GM19023 (cell line): Measurements from ENCODE around the gene EML4.
"Not testable (repeated sequence)": the region's sequence is repeated elsewhere in the genome, so short reads cannot be mapped to it uniquely, and the experiment has no call there.

Experiments used
- ATAC-seq: cut with Tn5 transposase; IDR thresholded peaks from one replicate; pipeline ENCODE4 v1.9.1; 2021; ENCODE audit warnings: mild to moderate bottlenecking, moderate library complexity; ENCODE audit not compliant: unreplicated experiment

EML4 gene

DNA sequence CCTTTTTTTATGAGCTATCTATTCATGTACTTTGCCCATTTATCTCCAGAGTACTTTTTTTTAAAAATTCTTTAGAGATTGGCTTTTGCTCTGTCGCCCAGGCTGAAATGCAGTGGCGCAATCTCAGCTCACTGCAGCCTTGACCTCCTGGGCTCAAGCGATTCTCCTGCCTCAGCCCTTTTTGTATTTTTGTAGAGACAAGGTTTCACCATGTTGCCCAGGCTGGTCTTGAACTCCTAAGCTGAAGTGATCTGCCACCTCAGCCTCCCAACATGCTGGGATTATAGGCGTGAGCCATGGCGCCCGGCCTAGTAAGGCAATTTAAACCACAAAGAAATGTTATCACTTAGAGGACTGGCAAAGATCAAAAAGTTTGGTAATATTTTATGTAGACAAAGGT, 177.7 kb downstream of the EML4 start:
- ATAC-seq, result not testable (repeated sequence)

DNA sequence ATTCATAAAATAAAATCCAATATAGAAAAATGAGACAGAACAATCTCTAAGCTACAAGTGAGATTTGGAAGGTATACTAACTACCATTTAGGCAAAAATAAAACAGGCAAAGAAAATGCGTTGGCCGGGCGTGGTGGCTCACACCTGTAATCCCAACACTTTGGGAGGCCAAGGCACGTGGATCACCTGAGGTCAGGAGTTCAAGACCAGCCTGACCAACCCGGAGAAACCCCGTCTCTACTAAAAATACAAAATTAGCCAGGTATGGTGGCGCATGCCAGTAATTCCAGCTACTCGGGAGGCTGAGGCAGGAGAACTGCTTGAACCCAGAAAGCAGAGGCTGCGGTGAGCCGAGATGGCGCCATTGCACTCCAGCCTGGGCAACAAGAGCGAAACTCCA, 178.4 kb downstream of the EML4 start:
- ATAC-seq, result not testable (repeated sequence)

DNA sequence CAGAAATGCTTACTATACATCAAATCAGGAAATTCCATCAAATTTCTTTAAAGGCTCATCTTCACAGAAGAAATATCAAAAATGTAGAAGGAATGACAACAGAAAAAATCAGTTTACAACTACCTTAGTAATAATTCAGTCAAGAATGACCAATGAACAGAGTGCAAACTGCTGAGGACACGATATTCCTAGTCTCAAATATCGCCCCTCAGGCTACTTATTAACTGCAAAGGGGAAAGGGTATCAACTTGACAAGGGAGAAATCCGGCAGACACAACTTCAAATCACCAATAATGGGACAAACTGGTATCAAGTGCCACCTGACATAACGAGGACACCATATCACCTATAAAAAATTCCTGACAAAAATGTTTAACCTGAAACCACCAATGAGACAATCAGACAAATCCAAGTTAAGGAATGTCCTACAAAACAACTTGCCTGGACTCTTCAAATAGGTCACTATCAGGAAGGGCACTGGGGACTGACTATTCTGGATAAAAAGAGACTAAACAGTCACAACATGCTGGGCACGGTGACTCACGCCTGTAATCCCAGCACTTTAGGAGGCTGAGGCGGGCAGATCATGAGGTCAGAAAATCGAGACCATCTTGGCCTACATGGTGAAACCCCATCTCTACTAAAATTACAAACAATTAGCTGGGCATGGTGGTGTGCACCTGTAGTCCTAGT, 179.1 kb downstream of the EML4 start:
- no peak for ATAC-seq

DNA sequence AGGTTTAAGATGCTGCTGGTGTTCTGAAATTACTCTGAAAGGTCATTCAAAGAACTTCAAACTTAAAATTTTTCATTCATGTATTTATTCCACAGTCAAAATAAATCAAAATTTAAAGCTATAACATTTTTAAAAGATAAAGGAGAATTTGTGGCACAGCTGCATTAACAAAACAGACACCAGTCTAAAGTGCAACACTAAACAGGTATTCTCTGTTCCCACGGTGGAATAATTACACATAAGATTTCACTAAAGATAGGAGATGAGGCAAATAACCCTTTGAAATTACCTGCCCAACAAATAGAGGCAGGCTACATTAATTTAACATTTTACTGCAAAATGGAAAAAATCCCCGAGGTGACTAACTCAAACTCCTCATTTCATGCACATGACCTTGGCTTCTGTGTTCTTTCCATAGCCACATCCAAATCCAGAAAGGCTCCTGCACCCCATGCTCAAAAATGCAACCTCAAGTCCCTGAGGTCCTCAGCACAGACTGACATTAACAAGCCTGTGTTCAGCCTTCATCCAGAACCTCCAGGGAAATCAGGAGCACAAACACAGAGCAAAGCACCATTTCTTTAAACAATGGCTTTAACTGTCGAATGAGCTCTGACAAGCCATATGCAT, 181.4 kb downstream of the EML4 start:
- no peak for ATAC-seq

DNA sequence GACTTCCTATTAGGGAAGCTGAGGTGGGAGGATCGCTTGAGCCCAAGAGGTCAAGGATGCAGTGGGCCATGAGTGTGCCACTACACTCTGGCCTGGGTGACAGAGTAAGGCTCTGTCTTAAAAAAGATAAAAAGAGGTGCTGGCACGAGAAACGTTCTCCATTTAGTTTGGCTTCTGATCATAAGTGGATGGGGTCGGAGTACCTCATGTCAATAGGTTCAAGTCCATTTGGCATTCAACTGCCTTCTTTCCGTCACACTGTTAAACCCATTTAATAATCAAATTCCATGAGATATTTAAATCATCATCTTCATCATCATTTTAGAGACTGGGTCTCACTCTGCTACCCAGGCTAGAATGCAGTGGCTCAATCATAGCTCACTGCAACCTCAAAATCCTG, 182.7 kb downstream of the EML4 start:
- no peak for ATAC-seq

DNA sequence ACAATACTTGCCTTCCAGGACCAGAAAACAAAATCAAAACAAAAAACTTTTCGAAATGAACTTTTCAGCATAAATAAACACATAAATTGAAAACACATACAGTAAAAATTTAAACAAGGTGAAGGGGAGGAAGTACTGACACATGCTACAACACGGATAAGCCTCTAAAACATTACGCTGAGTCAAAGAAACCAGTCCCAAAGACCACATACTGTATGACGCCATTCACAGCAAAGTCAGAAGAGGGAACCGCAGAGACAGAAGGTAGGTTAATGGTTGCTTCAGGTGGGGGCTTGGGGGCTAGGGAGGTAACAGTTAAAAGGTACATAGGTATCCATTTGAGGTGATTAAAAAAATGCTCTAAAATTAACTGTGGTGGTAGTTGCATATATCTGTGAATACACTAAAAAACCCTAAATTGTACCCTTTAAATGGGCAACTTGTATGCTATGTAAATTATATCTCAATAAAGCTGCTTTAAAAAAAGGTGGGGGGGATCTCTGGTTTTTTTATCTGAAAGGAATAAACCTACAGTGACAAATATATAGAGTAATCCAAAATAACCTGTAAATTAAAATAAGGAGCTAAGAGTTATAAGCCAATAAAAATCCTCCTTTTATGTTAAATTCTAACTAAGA, 184.8 kb downstream of the EML4 start:
- ATAC-seq, result no peak

DNA sequence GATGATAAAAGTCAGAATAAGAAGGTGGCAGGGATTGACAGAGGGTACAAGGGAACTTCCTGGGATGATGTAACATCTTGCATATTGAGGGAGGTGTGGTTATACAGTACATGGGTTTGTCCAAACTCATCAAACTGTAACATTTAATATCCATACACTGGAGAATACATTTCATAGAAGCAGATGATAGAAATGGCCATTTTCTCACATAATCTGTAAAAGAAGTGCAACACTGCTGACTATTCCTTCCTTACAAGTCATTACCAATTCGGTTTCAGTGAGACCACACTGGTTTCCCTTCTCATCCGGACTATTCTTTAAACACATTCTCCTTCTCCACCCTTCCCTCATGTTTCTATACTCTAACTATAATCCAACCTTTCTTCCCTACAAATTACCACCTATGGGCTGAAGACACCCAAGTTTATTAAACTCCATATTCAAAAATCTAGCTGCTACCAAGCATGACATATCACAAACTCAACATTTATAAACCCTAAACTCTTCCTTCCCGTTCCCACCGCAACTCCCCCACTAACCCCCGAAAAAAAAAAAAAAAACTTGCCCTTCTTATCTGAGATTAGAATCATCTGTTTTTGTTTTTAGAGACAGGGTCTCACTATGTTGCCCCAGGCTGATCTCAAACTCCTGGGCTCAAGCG, 190.3 kb downstream of the EML4 start:
- no peak for ATAC-seq

DNA sequence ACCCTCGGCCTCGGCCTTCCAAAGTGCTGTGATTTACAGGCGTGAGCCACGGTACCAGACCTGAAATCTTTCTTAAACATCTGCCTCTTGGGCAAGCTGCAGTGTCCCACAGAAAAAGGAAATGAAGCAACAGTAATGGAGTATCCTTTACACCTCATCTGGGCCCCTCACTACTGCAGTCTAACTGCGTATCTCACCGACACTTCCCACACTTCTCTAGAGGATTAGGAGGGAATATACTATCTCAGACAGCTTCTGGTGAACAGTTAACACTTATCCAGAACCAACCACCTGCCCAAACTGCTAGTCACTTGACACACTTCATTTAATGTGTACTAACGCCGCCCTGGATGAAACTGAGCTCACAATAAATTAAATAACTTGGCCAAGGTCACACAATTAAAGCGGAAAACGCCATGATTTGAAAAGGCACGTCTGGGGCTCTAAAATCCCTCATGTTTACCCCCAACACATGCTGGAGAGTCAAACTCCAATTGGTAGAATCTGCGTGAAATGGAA, 190.9 kb downstream of the EML4 start:
- ATAC-seq, result no peak

DNA sequence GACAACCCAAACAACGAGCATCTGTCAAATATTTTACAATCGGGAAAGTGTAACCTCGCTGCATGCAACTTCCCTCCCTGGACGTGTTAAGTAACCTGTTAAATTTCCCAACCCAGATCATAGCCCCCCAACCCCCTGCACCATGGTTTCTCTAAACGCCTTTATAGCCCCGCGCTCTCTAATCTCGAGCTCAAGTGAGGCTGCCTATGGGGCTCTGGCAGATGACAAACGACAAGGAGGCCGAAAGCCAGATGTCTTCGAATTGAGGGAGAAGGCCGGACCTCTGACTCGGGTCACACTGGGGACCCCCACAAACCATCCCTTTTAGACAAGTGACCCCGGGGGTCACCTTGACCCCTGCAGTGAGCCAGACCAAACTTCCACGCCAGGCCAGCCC, 191.3 kb downstream of the EML4 start:
- no peak for ATAC-seq

DNA sequence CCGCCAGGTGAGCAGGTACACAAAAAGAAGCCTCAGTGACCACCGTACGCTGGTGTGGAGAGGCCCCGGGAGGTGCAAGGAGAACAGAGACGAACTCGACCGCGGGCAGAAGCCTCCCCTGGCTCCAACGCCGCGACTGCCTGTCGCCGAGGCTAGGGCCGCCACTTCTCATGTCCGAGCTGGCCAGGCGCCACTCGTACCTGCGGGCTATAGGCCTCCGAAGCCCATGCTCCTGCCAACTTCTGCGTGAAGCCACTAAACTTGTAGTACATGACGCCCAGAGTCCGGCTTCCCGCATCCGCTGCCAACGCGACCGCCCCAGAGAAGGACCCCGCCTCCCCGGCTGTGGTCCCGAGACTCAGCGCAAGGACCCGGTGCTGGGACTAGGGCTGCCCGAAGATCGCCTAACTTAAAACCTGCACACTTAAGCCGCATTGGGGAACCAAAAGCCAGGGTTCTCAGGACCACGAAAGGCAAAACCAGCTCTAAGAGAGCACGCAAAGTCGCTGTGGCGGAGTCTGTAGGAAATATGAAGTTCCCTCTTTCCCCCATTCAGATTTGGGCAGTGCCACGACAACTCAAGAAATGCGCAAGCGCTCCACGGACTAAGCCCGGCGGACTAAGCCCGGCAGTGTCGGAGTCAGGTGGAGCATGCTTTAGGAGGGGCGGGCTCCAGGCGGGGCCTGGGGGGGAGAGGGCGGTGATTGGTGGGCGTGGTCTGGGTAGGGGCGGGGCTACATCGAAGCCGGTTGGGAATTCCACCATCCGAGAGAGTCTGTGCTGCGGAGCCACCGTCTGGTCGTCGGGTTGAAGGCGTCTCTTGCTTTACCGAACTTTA, 192.0 kb downstream of the EML4 start, which contains the start of gene COX7A2L:
COX7A2L (minus strand) TSS at position 328 of the 838 bp plus-strand sequence; CDS start at position 272, 56 bp downstream.
- ATAC-seq, result peak; percentile 93

DNA sequence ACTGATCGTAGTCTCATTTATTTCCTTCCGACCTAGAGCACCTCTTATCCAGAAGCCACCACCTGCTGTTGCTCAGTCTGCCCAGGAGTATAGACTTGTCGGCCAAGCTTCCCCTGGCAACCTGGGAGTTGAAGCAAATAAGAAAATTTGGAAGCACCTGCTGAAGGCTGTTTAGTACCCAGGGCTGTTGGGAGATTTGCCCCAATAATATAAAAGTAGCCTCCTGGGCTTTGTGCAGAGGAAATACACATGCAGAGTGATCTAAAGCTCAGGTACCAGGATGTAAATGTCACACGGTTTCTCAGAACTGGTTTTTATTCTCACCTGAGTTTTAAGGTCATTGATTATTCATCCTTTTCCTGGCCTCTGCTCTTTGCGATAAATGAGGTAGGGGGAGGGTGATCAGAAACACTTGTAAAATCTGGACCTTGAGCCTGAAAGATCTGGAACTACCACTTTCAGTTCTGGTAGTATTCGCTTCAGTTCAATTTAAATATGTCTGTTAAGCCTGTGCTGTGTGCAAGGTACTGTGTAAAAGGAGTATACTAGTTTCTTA, 192.7 kb downstream of the EML4 start:
- no peak for ATAC-seq

DNA sequence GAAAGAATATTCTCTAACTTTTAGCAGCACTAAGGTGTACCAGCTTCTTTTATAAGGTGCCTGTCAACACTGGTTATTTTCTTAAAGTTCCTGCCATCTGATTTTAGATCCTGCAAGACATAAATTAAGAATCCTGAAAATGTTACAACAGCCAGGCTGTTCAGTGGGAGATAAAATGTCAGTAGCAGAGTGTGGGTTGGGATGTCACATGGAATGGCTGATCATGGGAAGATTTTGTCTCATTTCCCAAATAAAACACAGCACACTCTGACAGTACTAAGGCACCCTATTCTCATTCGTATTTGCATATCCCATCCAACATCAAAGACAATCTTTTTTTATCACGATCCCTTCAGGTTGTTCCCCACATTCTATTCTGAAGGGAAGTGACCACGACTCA, 194.3 kb downstream of the EML4 start:
- ATAC-seq, result no peak

DNA sequence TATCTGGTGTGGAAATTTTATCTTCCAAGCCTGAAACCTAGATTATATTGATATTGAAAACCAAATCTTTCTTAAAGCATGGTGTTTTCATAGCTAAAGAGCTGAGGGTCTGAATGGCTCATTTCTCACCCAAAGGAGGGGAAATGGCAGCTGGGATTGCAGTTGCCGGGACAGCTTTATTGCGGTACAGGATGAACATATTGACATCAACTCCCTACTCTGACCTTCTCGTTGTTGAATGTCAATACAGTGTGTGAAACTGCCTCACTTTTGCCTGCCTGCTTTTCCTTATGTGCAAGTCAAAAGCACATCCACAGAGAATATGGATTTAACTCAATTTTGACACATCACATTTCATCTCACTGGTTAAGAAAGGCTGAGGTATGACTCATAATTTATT, 195.5 kb downstream of the EML4 start:
- ATAC-seq, result no peak

DNA sequence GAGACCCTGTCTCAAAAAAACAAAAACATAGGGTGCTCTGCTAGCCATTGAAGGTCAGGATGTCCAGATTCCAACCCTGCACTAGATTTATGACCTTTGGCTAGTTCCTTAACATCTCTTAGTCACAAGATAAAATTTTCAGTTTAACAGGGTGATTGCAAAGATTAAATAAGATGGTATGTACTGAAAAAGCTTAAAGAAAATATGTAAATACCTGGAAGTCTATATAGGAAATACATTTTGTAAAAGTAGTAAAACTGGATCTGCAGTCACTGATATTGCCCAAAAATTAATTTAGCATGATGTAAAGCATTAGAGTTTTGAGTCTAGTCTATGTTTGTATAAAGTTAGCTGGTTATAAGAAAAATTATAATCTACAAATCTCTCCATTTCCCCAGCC, 197.3 kb downstream of the EML4 start:
- no peak for ATAC-seq

DNA sequence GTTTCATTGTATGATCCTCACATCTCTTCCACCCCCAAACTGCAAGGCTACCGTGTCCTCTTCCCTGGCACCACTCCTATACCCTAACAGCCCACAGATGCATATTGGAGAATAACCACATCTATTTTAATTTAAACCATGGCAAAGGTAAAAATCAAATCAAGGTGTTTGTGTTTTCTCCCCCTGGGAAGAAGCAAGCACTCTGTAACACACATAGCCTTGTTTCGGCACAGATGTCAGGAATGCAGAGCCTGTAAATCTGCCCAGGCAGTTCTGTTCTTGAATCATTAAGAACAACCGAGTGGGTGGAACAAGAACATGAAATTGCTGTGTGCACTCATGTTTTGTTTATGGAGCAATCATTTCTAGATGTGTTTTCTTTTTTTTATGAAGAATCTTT, 198.7 kb downstream of the EML4 start:
- no peak for ATAC-seq

DNA sequence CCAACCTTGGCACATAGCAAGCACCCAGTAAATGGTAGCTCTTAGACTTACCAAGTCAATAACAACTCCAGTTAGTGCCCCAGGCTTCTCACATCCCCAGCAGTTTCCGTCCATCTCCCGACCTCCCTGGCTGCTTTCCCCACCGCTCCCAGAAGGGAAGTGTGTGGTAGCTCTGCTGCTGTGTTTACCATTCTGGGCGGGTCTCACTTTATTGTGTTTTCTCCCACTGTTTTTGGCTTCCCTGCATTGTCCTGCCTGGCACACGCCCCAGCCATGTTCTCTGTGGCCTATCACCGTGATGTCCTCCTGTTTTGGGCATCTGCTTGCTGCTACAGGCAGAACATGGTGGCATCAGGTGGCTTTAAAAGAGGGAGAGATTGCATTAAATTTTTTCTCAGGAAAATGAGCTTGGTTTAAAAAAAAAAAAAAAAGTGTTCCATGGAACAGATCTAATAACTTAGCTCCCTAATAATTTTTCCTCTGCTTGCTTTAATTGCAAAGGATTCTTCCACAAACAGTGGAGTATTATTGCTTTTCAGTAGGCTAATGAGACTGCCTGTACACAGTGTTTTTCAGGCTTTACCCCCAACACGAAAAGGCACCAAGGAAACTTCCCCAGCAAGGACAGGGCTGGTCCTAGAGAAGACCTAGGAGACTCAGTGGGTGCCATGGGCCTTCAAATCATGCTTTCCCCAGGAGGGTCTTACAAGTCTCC, 199.8 kb downstream of the EML4 start:
- ATAC-seq, result no peak

DNA sequence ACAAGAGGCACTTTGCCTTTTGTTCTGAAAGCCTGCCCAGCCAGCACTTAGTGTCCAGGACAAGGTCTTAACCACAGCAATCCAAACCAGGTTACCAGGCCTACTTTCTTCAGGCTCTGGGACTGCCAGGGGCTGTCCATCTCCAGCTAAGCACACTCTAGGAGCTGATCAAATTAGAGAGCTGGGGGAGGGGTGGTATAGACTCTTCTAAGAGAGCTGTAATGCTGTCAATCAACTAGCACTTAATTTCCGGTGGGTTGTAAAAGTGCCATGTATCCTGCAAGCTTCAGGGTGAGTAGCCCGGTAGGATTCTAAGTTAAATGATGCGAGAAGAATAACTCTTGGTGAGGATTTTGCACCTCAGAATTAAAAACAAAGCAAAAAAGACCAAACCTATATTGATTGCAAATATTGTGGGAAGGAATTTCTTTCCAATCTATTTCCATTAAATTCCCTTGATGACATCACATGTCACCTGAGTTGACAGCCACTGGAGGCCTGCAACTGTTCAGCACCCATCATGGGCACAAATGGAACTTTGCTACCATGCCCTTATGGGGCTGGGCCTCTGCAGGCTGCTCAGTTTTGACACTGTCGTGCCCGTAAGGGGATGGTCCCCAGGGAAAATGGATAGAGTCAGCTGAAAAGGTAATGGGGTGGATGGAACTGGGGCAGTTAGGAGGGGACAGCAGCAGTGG, 200.5 kb downstream of the EML4 start:
- no peak for ATAC-seq

DNA sequence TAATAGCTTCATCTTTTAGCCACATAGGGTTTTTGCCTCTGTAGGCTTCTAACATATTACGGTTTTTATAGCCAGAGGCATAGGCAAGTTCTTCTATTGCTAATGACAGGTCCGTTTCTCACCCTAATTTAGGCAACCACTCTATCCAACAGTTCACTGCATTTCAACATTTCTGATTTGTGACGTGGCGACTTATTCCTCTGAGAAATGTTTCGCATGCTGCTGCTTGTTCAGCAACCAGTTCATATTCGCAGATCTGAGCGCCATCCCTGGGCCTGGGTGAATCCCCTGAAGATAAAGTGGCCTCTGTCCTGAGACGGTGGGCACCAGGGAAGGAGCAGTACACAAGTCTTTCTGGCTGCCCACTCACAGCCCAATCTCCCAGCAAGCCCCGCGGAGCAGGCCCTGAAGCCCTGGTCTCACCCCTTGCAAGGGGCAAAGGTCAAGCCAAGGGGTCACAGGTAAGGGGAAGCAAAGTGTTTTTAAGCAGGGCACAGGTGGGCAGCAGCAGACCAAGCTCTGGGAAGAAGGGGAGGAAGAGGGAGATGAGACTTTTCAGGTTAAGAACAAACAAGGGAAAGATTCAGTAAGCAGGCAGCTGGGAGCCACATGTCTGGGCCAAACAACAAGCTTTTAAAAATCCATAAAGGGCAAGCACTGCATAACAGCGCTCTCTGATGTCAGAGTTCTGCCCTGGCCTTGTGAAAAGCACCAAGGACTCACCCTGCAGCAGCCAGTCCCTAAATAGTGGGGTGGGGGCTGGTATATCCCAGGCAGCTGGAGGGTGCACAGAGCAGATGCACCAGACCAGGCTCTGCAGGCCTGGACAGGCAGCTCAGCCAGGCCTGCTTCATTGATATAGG, 202.7 kb downstream of the EML4 start:
- no peak for ATAC-seq
